ENCODE data around the gene HS3ST1.

- no peak for TF ChIP-seq POLR2A (IDR thresholded peaks at IDR 0.05; ENCODE audit: low read length)
- TF ChIP-seq GATA1 (IDR thresholded peaks at IDR 0.05; ENCODE audit: low read depth, low read length), result no peak
These were observed 17.6 kb upstream of the HS3ST1 start for GRCh38 chr4:11446155-11446811.
